Measurements from ENCODE around the gene INCA1.
A peak's percentile ranks its signal among the peaks of the same experiment; 100 is the strongest.

The INCA1 gene

DNA sequence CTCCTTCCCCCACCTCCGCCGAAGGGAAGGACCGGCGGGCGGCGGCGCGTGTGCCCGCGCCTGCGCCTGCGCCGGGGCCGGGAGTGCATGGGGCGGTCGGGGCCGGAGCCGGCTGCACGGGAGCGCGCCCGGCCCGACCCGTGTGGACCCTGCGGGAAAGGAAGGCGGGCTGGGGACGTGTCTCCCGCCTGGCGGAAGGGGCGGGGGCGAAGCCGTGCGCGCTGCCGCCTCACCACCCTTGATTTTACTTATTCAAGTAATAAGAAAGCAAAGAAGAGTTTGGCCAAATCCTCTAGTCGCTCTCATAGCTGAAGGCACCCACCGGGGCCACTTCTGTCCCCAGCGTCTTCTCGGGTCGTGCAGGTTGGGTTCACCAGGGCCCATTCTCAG lies 48.4 kb downstream of the INCA1 start:
- DNase-seq (ENCODE audit: low read depth): peak; percentile 89
- peak overlapping the region; percentile 97 for H3K4me3 ChIP-seq (ENCODE audit: low read length)
- TF ChIP-seq, protein P1, sequence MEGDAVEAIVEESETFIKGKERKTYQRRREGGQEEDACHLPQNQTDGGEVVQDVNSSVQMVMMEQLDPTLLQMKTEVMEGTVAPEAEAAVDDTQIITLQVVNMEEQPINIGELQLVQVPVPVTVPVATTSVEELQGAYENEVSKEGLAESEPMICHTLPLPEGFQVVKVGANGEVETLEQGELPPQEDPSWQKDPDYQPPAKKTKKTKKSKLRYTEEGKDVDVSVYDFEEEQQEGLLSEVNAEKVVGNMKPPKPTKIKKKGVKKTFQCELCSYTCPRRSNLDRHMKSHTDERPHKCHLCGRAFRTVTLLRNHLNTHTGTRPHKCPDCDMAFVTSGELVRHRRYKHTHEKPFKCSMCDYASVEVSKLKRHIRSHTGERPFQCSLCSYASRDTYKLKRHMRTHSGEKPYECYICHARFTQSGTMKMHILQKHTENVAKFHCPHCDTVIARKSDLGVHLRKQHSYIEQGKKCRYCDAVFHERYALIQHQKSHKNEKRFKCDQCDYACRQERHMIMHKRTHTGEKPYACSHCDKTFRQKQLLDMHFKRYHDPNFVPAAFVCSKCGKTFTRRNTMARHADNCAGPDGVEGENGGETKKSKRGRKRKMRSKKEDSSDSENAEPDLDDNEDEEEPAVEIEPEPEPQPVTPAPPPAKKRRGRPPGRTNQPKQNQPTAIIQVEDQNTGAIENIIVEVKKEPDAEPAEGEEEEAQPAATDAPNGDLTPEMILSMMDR (conservative IDR thresholded peaks at IDR 0.05; ENCODE audit: low read length): no peak

DNA sequence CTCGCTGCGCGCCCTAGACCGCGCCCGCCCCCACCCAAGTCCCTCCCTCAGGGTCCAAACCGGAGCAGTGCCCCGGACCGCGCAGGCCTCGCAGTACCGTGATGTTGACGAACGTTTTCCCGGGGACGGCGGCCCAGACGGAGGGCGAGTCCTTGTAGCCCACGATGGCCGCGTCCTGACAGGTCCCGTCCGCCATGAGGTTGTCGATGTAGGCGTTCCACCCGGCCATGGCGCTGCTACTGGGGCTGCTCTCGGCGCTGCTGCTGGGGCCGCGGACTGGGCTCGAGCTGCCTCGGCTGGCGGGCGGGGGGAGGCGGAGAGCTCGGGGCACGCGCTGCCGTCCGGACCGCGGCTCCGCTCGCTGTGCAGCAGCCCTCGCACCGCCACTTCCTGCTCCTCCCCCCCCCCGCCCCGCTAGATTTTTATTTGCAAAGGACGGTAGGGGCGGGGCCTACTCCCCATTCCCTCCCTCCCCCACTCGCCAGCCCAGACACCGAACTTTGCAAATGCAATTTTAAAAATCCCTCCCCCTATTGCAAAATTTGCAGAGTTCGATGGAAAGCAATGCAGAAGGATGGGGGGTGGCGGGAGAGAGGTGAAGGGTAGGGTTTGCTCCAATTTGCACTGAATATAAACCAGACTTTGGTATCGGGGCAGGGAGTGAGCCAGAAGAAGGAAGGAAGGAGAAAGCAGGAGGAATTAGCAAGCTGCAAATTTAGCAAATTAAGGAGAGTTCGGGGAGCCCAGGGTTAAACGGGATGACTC lies 49.0 kb downstream of the INCA1 start, which contains the start of gene PFN1:
Gene PFN1, minus strand, starts transcription at position 365 of the 765 bp plus-strand sequence. Its CDS starts 136 bp downstream, at position 229.
- peak within 1 kb of the TSS; percentile 97 for H3K4me3 ChIP-seq (ENCODE audit: low read length)
- TF ChIP-seq, protein P1 (conservative IDR thresholded peaks at IDR 0.05; ENCODE audit: low read length): no peak
- peak; percentile 94 for DNase-seq (ENCODE audit: low read depth)

DNA sequence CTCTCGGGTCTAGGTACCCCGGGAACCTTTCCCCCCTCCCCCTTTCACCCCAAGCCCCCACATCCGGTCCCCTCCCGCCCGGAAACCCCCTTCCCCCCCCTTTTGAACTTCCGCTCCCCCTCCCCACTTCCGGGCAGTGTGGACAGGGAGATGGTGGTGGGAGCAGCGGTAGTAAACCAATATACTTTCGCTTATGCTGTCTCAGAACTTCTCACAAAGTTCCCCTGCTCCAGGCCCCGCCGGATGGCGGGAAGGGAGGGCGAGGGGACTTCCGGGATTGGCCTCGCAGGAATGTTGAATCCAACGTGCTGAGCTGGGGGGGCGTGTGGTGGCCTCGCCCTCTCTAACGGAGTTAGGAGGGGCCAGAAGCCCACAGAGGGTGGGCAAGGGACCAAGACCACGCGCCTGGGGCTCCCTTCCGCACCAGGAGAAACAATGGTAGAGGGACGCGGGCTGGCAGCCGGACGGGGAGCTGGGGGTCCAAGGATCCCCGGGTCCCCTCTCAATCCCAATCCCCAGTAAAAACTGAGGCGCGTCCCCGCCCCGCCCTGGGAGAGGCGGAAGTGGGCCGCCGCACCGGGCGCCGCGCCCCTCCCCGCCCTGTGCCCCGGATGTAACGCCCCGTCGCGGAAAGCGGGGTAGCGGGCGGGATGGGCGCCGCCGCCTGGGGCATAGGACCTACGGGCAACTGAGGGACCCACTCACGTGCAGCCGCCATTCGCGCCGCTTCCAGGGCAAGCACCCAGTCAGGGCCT lies 49.7 kb downstream of the INCA1 start:
- H3K4me3 ChIP-seq (ENCODE audit: low read length): peak overlapping the region; percentile 97
- peak; percentile 40 for DNase-seq (ENCODE audit: low read depth)

DNA sequence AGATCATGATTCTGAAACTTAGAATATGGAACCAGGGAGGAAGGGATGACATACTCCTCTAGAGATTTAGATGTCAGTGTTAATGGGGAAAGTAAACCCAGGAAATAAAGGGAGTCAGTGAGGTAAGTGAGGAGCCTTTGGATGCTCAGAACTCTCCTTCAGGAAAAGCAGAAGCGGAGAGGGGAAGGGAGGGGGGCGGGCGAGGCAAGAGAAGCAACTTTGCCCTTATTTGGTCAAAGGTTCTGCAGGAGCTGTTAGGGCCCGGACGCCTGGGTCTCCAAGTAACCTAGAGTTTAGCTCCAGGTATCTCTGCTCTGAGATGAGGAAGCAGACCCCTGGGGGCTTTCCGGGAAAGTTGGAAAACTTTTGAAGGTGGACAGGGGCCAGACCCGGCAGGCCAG lies 50.3 kb downstream of the INCA1 start:
- DNase-seq (ENCODE audit: low read depth): no peak
- peak overlapping the region; percentile 97 for H3K4me3 ChIP-seq (ENCODE audit: low read length)
- TF ChIP-seq, protein P1 (conservative IDR thresholded peaks at IDR 0.05; ENCODE audit: low read length): no peak

More for the DNA sequence above, 49.7 kb downstream of the INCA1 start:
- TF ChIP-seq, protein P1 (conservative IDR thresholded peaks at IDR 0.05; ENCODE audit: low read length): no peak

DNA sequence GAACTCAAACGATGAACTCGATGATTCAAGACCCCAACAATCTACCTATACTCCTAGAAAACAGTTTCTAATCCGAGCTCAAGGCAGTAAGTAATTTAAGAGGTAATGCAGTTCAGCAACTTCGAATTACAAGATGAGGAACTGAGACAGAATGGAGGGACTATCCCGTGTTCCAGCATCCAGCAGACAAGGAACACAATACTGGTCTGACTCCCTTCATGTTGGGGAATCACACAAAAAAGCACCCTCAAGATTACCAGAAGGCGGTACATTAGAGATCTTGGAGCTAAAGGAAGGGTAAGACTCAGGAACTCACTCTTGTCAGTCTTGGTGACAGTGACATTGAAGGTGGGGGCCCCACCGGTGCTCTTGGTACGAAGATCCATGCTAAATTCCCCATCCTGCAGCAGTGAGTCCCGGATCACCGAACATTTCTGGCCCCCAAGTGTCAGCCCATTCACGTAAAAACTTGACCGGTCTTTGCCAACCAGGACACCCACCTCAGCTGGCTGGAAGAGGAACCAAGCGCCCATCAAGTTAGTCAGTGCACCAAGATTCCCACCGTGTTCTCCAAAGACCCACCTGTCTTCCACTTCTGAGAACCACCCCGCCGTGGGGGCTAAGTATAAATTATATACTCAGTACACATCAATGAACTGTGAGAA lies 50.9 kb downstream of the INCA1 start:
- DNase-seq (ENCODE audit: low read depth): no peak
- TF ChIP-seq, protein P1 (conservative IDR thresholded peaks at IDR 0.05; ENCODE audit: low read length): no peak
- peak overlapping the region; percentile 97 for H3K4me3 ChIP-seq (ENCODE audit: low read length)

DNA sequence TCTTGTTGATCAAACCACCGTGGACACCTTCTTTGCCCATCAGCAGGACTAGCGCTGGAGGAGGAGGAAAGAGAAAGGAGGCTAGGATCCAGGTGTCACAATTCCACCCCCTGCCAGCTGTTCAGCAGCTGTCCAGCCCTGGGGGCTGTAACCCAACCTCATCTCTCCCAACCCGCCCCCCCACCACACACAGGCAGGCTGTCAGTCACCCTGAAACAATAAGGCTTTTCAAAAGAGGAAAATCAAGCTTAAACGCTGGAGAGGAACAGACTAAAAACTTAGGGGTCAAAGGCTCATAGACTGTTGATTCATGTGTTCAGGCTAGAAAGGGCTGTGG lies 51.4 kb downstream of the INCA1 start:
- H3K4me3 ChIP-seq (ENCODE audit: low read length): peak overlapping the region; percentile 97
- DNase-seq (ENCODE audit: low read depth): no peak
- TF ChIP-seq, protein P1 (conservative IDR thresholded peaks at IDR 0.05; ENCODE audit: low read length): no peak
